Activated CD8-positive, alpha-beta memory T cell treated with anti-CD3 and anti-CD28 coated beads for 48 hours (primary cell): ENCODE measurements around the gene UNK.
"Not testable (repeated sequence)": the region's sequence is repeated elsewhere in the genome, so short reads cannot be mapped to it uniquely, and the experiment has no call there.

Source experiments
- DNase-seq, 3 experiments: peaks; one replicate each; pipeline ENCODE4 v3.0.0-alpha.2; 2020; ENCODE audit warnings: low read depth in 2 of 3, low spot score in 2 of 3

Gene UNK

GRCh38 chr17:75847614-75848522, 63.3 kb downstream of the UNK start:
- DNase-seq = no peak

- DNase-seq = peak in 2 of 3 experiments; percentile 75 to 88
Measured at GRCh38 chr17:75848523-75849278, 64.1 kb downstream of the UNK start.

- no peak for DNase-seq
Measured at GRCh38 chr17:75849279-75849646, 64.7 kb downstream of the UNK start.

- no peak for DNase-seq
Measured at GRCh38 chr17:75849724-75850123, 65.1 kb downstream of the UNK start.

DNA sequence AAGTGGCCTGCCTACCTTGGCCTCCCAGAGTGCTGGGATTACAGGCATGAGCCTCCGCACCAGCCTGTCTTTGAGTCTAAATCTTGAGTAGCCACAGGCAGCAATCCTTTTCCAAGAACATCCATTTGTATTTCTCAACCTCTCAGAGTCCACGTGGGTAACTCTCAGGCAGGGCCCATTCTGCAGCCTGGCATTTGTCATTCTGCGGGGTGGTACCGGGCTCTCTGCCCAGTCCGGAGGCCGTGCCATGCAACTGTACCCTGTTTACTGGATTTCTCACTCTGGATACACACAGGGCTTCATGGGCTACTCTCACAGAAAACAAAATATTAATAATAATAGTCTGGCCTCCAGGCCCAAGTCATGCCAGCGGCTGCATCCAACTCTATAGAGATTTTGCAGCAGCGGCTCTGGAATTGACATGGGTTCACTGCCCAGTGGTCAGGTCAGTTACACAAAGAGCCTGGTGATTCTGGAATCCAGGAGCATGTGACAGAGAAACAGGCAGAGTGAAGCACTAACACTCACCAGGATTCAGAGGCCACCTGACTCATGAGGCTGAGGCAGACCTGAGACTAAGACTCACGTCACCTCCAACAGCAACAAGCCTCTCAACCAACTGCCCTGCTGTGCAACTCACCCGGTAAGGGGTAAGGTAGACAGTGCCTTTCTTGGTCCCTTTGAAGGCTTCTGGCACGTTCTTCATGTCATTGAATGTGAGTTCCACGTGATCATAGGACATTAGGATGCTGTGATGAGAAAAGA, 66.5 kb downstream of the UNK start:
- DNase-seq = no peak

- DNase-seq = not testable (repeated sequence)
Measured at GRCh38 chr17:75851693-75851991, 67.0 kb downstream of the UNK start.

GRCh38 chr17:75853433-75853832, 68.8 kb downstream of the UNK start:
- no peak for DNase-seq

GRCh38 chr17:75854101-75854748, 69.6 kb downstream of the UNK start:
- DNase-seq = no peak

DNA sequence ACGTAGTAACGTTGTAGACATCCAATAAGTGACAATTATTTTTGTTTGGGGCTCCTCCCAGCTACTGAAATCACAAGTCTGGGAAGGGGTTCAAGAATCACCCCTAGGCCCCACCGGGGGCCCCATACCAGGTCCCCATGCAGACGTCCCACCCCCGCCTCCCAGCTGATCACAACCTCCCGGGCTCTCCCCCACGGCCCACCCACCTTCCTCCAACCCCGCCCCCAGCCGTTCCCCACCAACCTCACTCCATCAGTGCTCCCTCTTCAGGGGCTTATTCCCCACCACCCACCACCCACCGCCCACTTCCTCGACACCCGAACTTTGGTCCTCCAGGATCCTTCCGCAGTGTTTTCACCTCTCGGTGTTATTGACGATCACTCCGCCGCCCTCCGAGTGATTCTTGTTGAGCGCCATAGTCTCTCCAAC, 70.3 kb downstream of the UNK start:
- no peak for DNase-seq

DNA sequence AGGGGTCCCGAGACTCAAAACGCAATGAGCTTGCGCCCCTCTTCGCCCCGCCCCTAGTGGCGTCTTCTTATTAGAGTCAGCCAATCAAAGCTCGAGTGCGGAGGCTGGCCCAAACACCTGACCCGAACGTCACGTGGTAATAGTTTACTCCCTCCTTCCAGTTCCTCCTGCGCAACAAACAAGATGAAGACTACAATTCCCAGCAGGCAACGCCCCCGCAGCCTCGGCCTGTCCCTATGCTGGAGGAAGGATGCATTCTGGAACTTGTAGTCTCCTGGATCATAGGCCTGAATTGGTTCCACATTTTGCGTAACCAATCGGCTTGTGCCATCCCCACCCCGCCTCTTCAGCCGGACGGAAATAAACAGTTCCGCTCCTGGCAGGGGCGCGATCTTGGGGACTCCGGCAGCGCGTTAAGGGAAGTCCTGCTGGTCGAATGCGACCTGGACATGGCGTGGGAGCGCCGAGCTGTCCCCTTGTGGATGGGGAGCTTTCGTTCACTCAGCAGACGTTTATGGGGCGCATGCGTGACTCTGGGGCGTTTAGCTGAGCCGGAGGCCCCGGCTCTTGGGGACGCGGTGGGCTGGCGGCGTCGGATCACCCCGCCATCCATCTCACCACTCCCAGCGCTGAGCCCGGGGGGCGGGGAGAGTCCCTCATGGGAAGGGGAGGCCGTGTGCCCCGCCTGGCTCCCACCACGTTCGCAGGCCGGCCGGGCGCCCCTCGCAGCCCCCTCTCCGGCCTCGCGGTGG, 70.9 kb downstream of the UNK start, which contains the start of gene WBP2:
Gene WBP2, minus strand, starts transcription at position 26 of the 752 bp plus-strand sequence. CDS start 38 bp downstream, outside the sequence.
- peak; percentile 81 to 94 (median 92) for DNase-seq

DNA sequence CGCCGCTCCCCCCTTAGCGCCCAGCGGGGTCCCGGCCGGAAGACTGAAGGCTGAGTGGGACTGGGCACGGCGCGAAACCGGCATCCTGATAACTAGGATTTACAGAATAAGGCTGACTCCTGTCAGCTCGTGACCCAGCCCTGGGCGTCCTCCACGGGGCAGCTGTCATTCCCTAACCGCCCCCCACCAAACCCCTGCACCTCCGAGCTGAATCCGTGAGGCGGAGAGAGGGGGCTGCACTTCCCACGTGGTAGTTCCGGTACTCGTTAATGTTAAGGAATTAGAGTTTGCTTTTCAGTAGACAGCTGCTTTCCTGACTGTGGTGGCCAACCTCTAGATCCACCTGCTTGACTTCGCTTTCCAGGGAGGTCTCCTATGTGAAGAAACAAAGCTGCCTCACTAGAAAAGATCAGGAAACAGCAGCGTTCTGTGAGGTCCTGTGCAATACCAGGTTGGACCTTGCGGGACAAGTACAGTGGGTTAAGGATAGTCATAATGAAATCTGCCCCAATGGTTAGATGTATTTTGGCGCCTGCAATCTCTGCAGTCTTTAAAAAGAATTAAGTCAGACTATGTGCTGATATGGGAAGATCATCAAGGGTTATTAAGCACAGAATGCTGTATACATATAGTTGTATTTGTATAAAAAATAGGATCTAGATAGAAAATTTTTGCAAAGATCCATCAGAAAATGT, 71.6 kb downstream of the UNK start:
- DNase-seq = peak in 1 of 3 experiments; percentile 42

DNA sequence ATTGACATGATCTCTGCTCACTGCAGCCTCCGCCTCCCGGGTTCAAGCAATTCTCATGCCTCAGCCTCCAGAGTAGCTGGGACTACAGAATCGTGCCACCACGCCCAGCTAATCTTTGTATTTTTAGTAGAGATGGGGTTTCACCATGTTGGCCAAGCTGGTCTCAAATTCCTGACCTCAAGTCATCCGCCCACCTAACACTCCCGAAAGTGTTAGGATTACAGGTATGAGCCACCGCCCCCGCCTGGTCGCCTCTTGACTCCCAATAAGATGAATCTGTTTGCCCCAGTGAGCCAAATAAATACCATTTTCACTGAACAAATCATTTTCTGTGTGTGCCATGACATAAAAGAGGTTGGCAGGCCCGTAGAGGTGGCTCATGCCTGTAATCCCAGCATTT, 74.8 kb downstream of the UNK start:
- not testable (repeated sequence) for DNase-seq

DNA sequence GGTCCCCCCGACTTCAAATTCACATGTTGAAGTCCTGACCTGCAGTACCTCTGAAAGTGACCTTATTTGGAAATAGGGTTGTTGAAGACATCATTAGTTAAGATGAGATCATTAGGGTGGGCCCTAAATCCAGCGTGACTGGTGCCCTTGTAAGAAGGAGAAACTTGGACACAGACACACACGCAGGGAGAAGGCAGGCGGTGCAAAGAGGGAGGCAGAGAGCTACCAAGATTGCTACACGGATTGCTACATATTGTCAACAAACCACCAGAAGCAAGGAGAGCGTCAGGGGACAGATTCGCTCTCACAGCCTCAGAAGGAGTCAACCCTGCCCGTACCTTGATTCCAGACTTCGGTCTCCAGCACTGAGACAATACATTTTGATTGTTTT, 77.3 kb downstream of the UNK start:
- DNase-seq = no peak

- peak in 1 of 3 experiments; percentile 14 for DNase-seq
Measured at GRCh38 chr17:75864448-75864871, 79.9 kb downstream of the UNK start.

- DNase-seq = not testable (repeated sequence)
Measured at GRCh38 chr17:75864887-75865286, 80.3 kb downstream of the UNK start.

- not testable (repeated sequence) for DNase-seq
Measured at GRCh38 chr17:75865404-75866188, 81.0 kb downstream of the UNK start.

DNA sequence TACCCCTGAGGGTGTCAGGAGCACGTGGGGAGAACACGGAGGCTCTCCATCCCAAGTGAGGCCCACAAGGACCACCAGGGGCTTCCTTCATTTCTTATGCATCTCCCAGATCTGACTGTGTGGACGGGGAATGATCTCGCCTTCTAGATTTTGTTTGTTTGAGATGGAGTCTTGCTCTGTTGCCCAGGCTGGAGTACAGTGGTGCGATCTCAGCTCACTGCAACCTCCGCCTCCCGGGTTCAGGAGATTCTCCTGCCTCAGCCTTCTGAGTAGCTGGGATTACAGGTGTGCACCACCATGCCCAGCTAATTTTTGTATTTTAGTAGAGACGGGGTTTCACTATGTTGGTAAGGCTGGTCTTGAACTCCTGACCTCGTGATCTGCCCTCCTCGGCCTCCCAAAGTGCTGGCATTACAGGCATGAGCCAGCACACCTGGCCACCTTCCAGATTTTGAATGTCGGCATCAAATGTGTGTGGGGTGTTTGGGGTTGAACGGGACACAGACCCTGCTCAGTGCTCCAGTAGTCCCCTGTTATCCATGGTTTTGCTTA, 84.2 kb downstream of the UNK start:
- not testable (repeated sequence) for DNase-seq
